Naive B cell (primary cell): ENCODE measurements around the gene BANF2. TPM values are rescaled to one million over a fixed set of nuclear protein-coding genes. Genes with fewer than 3 reads are reported as not detected.
"Not testable (repeated sequence)": the region's sequence is repeated elsewhere in the genome, so short reads cannot be mapped to it uniquely, and the experiment has no call there.

ENCODE experiments used
- ATAC-seq, 2 donors: fragments of 150-1000 bp; cut with Tn5 transposase; 2 replicates each; pipeline ENCODE4 v1.10.0; 2021; ENCODE audit warnings: low read depth in 2 of 2, mild to moderate bottlenecking in 2 of 2, moderate library complexity in 2 of 2
- DNase-seq: peaks from one replicate; pipeline ENCODE4 v3.0.0; 2022
- H3K27ac Mint-ChIP-seq, 6 donors: one replicate each; pipeline ENCODE4 v1.8.0; 2020 to 2022; ENCODE audit warnings: mild to moderate bottlenecking in 6 of 6, mixed read lengths in 6 of 6, moderate library complexity in 5 of 6, inconsistent platforms in 2 of 6
- H3K27me3 Mint-ChIP-seq, 3 donors: one replicate each; pipeline ENCODE4 v1.8.0; 2021 to 2022; ENCODE audit warnings: mixed read lengths in 3 of 3, mild to moderate bottlenecking in 1 of 3
- H3K36me3 Mint-ChIP-seq, 2 donors: one replicate each; pipeline ENCODE4 v1.8.0; 2020 to 2022; ENCODE audit warnings: mixed read lengths in 2 of 2, inconsistent platforms in 1 of 2, mild to moderate bottlenecking in 1 of 2
- H3K4me1 Mint-ChIP-seq, 3 donors: one replicate each; pipeline ENCODE4 v1.8.0; 2020 to 2022; ENCODE audit warnings: mixed read lengths in 3 of 3, inconsistent platforms in 1 of 3, mild to moderate bottlenecking in 1 of 3, moderate library complexity in 1 of 3
- H3K4me3 Mint-ChIP-seq, 8 donors: one replicate each; pipeline ENCODE4 v1.8.0; 2020 to 2022; ENCODE audit warnings: mild to moderate bottlenecking in 8 of 8, mixed read lengths in 8 of 8, moderate library complexity in 8 of 8, inconsistent platforms in 2 of 8
- H3K9me3 Mint-ChIP-seq, 7 donors: one replicate each; pipeline ENCODE4 v1.8.0; 2020 to 2022; ENCODE audit warnings: mixed read lengths in 7 of 7, mild to moderate bottlenecking in 5 of 7, inconsistent platforms in 2 of 7, moderate library complexity in 1 of 7
- polyA plus RNA-seq, 6 donors: library from polyadenylated mRNA; unstranded; fragments of 300-500 nt; fragmentation: Illumina TruSeq; gene quantifications; one replicate each; pipeline ENCODE4 v1.2.3, GENCODE V29; 2021; ENCODE audit warnings: low read depth in 6 of 6

BANF2 gene
- polyA plus RNA-seq, 6 donors from 2014 or later = not detected

GRCh38 chr20:17696287-17696686, 3.5 kb upstream of the BANF2 start:
- DNase-seq = no peak
- peaks cover 13 to 31% (median 26%) of the 10 kb centered on the region in 3 donors for H3K27me3 Mint-ChIP-seq
- H3K4me1 Mint-ChIP-seq = peaks cover 0 to 5% (median 0%) of the 10 kb centered on the region in 3 donors
- H3K9me3 Mint-ChIP-seq = peaks cover 0 to 8% (median 4%) of the 10 kb centered on the region in 7 donors
- no peak for ATAC-seq
- peaks cover 0 to 6% of the 10 kb centered on the region in 2 donors for H3K36me3 Mint-ChIP-seq
- H3K27ac Mint-ChIP-seq = no peak overlapping the region
- H3K4me3 Mint-ChIP-seq = no peak overlapping the region

- H3K4me1 Mint-ChIP-seq = peaks cover 0 to 5% (median 0%) of the 10 kb centered on the region in 3 donors
- no peak for ATAC-seq
- peaks cover 0 to 6% of the 10 kb centered on the region in 2 donors for H3K36me3 Mint-ChIP-seq
- H3K27me3 Mint-ChIP-seq = peaks cover 7 to 22% (median 17%) of the 10 kb centered on the region in 3 donors
- H3K4me3 Mint-ChIP-seq = peak overlapping the region in 1 of 8 donors; percentile 25
- no peak for DNase-seq
- H3K9me3 Mint-ChIP-seq = peaks cover 0 to 8% (median 3%) of the 10 kb centered on the region in 7 donors
- H3K27ac Mint-ChIP-seq = no peak overlapping the region
Measured at GRCh38 chr20:17697171-17697570, 2.6 kb upstream of the BANF2 start.

GRCh38 chr20:17698384-17698783, 1.4 kb upstream of the BANF2 start:
- ATAC-seq (no peak), DNase-seq (no peak)
- Mint-ChIP-seq H3K4me3 (no peak overlapping the region), H3K4me1 (peaks cover 0 to 5% (median 0%) of the 10 kb centered on the region in 3 donors), H3K27ac (no peak overlapping the region), H3K9me3 (peaks cover 0 to 8% (median 3%) of the 10 kb centered on the region in 7 donors), H3K27me3 (peaks cover 5 to 15% (median 10%) of the 10 kb centered on the region in 3 donors), H3K36me3 (peaks cover 0 to 6% of the 10 kb centered on the region in 2 donors)

GRCh38 chr20:17700637-17701036, 871 bp downstream of the BANF2 start:
- peaks cover 0 to 8% (median 2%) of the 10 kb centered on the region in 7 donors for H3K9me3 Mint-ChIP-seq
- peaks cover 0 to 6% (median 0%) of the 10 kb centered on the region in 3 donors for H3K27me3 Mint-ChIP-seq
- no peak overlapping the region for H3K4me3 Mint-ChIP-seq
- ATAC-seq (no peak), DNase-seq (no peak)
- no peak overlapping the region for H3K27ac Mint-ChIP-seq
- H3K36me3 Mint-ChIP-seq = no peaks in the 10 kb centered on the region
- no peaks in the 10 kb centered on the region for H3K4me1 Mint-ChIP-seq

GRCh38 chr20:17701826-17702225, 2.1 kb downstream of the BANF2 start:
- DNase-seq = no peak
- Mint-ChIP-seq H3K4me1 (no peaks in the 10 kb centered on the region), H3K4me3 (no peak overlapping the region), H3K9me3 (peaks cover 0 to under 1% (median 0%) of the 10 kb centered on the region in 7 donors), H3K36me3 (no peaks in the 10 kb centered on the region), H3K27ac (no peak overlapping the region), H3K27me3 (peaks cover 0 to 7% (median 0%) of the 10 kb centered on the region in 3 donors)
- no peak for ATAC-seq

GRCh38 chr20:17704589-17705317, 5.0 kb downstream of the BANF2 start:
- Mint-ChIP-seq H3K9me3 (no peaks in the 10 kb centered on the region), H3K4me1 (no peaks in the 10 kb centered on the region), H3K27ac (no peak overlapping the region), H3K27me3 (peaks cover 0 to 5% (median 0%) of the 10 kb centered on the region in 3 donors), H3K4me3 (peak overlapping the region in 1 of 8 donors; percentile 36), H3K36me3 (no peaks in the 10 kb centered on the region)
- DNase-seq = no peak
- no peak for ATAC-seq

- DNase-seq = no peak
- ATAC-seq = no peak
- Mint-ChIP-seq H3K27ac (peak overlapping the region in 1 of 6 donors; percentile 49), H3K4me1 (no peaks in the 10 kb centered on the region), H3K9me3 (no peaks in the 10 kb centered on the region), H3K36me3 (no peaks in the 10 kb centered on the region), H3K4me3 (no peak overlapping the region), H3K27me3 (peaks cover 0 to 5% (median 0%) of the 10 kb centered on the region in 3 donors)
Measured at GRCh38 chr20:17705916-17706315, 6.2 kb downstream of the BANF2 start.

- Mint-ChIP-seq H3K27me3 (peaks cover 0 to 5% (median 0%) of the 10 kb centered on the region in 3 donors), H3K36me3 (no peaks in the 10 kb centered on the region), H3K4me3 (no peak overlapping the region), H3K4me1 (no peaks in the 10 kb centered on the region), H3K9me3 (no peaks in the 10 kb centered on the region), H3K27ac (no peak overlapping the region)
- no peak for ATAC-seq
- no peak for DNase-seq
Measured at GRCh38 chr20:17706632-17707031, 6.9 kb downstream of the BANF2 start.

- not testable (repeated sequence) for ATAC-seq
Measured at GRCh38 chr20:17707951-17708350, 8.2 kb downstream of the BANF2 start.

GRCh38 chr20:17708675-17709360, 9.1 kb downstream of the BANF2 start:
- Mint-ChIP-seq H3K9me3 (no peaks in the 10 kb centered on the region), H3K27me3 (peaks cover 0 to 5% (median 0%) of the 10 kb centered on the region in 3 donors), H3K4me3 (peak overlapping the region in 1 of 8 donors; percentile 40), H3K27ac (no peak overlapping the region), H3K36me3 (no peaks in the 10 kb centered on the region), H3K4me1 (no peaks in the 10 kb centered on the region)
- DNase-seq = no peak
- ATAC-seq = no peak

More at GRCh38 chr20:17707951-17708350, 8.2 kb downstream of the BANF2 start:
- H3K36me3 Mint-ChIP-seq, H3K4me3 Mint-ChIP-seq, H3K4me1 Mint-ChIP-seq, H3K9me3 Mint-ChIP-seq, H3K27ac Mint-ChIP-seq, DNase-seq, H3K27me3 Mint-ChIP-seq: not testable (repeated sequence)

- H3K27me3 Mint-ChIP-seq = peaks cover 0 to 5% (median 0%) of the 10 kb centered on the region in 3 donors
- no peak for ATAC-seq
- DNase-seq = no peak
- peak overlapping the region in 1 of 8 donors; percentile 40 for H3K4me3 Mint-ChIP-seq
- no peaks in the 10 kb centered on the region for H3K36me3 Mint-ChIP-seq
- no peaks in the 10 kb centered on the region for H3K4me1 Mint-ChIP-seq
- H3K27ac Mint-ChIP-seq = no peak overlapping the region
- H3K9me3 Mint-ChIP-seq = no peaks in the 10 kb centered on the region
Measured at GRCh38 chr20:17709361-17710293, 9.9 kb downstream of the BANF2 start.

GRCh38 chr20:17710379-17711266, 10.9 kb downstream of the BANF2 start:
- no peaks in the 10 kb centered on the region for H3K9me3 Mint-ChIP-seq
- H3K27ac Mint-ChIP-seq = peak overlapping the region in 1 of 6 donors; percentile 41
- ATAC-seq (no peak), DNase-seq (no peak)
- no peaks in the 10 kb centered on the region for H3K36me3 Mint-ChIP-seq
- H3K27me3 Mint-ChIP-seq = peaks cover 0 to 5% (median 0%) of the 10 kb centered on the region in 3 donors
- no peak overlapping the region for H3K4me3 Mint-ChIP-seq
- no peaks in the 10 kb centered on the region for H3K4me1 Mint-ChIP-seq
